Fibroblast of pulmonary artery (primary cell): ENCODE data around the gene ZNF575.

Experiments used
- DNase-seq: peaks from one replicate; pipeline ENCODE4 v3.0.0-alpha.2; 2010; ENCODE audit warnings: low read depth
- H3K4me3 ChIP-seq: replicated peaks from 2 replicates; pipeline ENCODE4 v1.5.1; 2011; ENCODE audit warnings: low read depth, mild to moderate bottlenecking, control low read depth, low read length, moderate library complexity
- TF ChIP-seq, protein P1 (sequence below): IDR thresholded peaks from 2 replicates; pipeline ENCODE4 v1.5.1; 2011; ENCODE audit warnings: mild to moderate bottlenecking, control low read depth, low read length, inconsistent platforms; ENCODE audit errors: missing control alignments

Gene ZNF575

DNA sequence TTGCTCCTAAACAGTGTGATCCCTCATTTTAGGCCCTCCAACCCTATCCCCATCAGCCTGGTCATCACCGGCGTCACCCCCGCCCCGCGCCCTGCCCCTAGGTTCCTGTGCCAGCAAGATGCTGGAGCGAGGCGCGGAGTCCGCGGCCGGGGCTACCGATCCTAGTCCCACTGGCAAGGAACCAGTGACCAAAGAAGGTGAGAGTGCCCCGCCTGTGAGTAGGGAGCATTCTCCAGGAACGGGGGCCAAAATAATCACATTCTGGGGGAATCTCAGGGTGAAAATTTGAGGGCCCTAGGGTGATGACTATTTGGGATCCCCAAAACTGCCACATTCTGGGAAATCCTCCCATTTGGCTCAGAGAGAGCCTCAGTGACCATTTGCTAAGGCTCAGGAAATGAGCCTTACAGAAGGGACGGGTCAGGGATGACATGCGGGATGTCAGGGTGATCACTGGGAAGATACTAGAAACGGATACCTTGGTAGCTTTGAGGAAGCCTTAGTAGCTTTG, 1.4 kb downstream of the ZNF575 start:
- H3K4me3 ChIP-seq = peak overlapping the region; percentile 46
- TF ChIP-seq, protein P1, sequence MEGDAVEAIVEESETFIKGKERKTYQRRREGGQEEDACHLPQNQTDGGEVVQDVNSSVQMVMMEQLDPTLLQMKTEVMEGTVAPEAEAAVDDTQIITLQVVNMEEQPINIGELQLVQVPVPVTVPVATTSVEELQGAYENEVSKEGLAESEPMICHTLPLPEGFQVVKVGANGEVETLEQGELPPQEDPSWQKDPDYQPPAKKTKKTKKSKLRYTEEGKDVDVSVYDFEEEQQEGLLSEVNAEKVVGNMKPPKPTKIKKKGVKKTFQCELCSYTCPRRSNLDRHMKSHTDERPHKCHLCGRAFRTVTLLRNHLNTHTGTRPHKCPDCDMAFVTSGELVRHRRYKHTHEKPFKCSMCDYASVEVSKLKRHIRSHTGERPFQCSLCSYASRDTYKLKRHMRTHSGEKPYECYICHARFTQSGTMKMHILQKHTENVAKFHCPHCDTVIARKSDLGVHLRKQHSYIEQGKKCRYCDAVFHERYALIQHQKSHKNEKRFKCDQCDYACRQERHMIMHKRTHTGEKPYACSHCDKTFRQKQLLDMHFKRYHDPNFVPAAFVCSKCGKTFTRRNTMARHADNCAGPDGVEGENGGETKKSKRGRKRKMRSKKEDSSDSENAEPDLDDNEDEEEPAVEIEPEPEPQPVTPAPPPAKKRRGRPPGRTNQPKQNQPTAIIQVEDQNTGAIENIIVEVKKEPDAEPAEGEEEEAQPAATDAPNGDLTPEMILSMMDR = no peak
- DNase-seq = no peak

DNA sequence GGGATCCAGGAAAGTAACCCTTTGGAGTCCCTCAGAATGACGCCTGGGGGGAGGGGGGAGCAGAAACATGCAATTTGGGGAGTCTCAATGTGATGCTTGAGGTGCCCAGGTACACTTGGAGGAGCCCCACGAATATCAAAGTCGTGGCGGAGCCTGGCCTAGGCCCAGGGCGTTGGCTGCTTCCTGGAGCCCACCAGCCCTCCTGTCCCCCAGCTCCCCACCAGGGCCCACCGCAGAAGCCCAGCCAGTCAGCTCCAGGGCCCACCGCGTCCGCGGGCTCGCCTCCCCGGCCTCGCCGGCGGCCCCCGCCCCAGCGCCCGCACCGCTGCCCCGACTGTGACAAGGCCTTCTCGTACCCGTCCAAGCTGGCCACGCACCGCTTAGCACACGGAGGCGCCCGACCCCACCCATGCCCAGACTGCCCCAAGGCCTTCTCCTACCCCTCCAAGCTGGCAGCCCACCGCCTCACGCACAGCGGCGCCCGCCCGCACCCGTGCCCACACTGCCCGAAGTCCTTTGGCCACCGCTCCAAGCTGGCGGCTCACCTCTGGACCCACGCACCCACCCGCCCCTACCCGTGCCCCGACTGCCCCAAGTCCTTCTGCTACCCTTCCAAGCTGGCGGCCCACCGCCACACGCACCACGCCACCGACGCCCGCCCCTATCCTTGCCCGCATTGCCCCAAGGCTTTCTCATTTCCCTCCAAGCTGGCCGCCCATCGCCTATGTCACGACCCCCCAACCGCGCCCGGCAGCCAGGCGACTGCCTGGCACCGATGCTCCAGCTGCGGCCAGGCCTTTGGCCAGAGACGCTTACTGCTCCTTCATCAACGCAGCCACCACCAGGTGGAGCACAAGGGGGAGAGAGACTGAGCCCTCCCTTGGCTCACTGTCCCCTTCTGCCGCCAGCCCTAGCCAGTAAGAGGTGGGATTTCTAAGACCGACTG, 2.1 kb downstream of the ZNF575 start:
- peak; percentile 74 for DNase-seq
- TF ChIP-seq, protein P1 = peak; percentile 74
- no peak overlapping the region for H3K4me3 ChIP-seq

DNA sequence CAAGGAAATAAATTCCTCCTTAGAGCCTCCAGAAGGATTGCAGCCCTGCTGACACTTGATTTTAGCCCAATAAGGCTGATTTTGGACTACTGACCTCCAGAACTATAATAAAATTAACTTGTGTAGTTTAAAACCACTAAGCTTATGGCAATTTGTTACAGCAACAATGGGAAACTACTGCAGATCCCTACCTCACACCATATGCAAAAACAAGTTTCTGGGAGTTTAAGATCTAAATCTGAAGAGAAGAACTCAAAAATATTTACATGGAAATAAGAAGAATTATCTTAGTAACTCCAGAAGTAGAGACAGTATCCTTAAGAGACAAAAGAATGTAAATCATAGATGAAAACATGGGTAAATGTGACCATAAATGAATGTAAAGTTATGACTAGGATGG, 5.9 kb downstream of the ZNF575 start:
- no peak for DNase-seq
- H3K4me3 ChIP-seq = no peak overlapping the region
- TF ChIP-seq, protein P1 = no peak

DNA sequence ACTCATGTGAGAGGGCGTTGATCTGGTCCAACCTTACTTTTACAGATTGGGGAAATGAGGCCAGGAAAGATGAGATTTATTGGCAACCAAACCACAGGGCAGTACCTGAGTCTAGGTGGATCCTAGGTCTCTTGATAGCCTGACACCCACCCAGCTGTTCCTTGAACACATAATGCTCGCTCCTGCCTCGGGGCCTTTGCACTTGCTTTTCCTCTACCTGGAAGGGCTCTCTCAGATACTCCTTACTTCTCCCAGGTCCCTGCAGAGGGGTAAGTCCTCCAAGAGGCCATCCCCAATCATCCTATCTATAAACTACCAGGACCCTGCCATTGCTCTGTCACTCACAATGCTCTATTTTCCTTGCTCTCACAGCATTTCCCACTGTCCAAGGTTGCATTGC, 7.4 kb downstream of the ZNF575 start:
- TF ChIP-seq, protein P1 = no peak
- DNase-seq = no peak
- H3K4me3 ChIP-seq = no peak overlapping the region

DNA sequence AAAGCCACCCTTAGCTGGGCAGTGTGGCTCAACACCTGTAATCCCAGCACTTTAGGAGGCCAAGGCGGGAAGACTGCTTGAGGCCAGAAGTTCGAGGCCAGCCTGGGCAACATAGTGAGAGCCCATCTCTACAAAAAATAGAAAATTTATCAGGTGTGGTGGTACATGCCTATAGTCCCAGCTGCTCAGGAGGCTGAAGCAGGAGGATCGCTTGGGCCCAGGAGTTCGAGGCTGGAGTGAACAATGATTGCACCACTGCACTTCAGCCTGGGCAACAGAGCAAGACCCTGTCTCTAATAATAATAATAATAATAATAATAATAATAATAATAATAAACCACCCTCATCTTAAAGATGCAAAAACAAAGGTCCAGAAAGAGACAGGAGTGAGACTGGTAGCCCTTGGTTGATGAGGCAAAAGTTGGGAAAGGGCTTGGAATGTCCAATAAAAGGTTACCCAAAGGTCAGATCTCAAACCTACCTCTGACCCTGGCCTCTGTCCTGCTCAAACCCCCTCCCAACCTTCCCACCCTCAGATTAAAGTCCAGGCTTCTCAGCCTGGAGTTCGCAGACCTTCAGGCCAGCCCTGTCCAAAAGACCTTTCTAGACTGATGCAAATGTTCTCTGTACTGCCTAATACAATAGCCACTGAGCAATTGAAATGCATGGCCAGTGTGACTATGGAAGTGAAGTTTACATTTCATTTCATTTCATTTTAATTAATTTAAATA, 9.1 kb downstream of the ZNF575 start:
- no peak overlapping the region for H3K4me3 ChIP-seq
- DNase-seq = no peak

DNA sequence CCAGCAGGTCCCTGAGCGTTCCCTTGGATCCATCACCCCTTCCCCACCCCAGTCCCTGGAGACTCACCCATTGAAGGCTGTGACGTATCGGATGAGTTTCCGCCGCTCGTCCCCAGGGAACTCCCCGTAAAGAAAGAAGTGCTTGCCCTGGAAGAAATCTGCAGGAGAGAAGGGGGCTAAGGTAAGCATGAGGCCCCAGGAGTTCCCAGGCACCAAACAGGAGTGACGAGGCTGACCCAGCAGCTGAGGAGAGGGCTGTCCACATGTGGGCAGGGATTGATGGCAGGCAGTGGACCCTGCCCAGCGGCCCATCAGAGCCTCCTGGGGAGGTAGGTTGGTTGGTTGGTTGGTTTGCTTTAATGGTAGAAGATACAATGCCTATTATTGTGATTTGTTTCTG, 11.1 kb downstream of the ZNF575 start:
- TF ChIP-seq, protein P1 = no peak
- H3K4me3 ChIP-seq = no peak overlapping the region
- no peak for DNase-seq

More for the DNA sequence above, 9.1 kb downstream of the ZNF575 start:
- TF ChIP-seq, protein P1 = no peak
